GM23338 (cell line): Measurements from ENCODE around the gene RABGAP1L.

Source experiments
- CREB1 ChIP-seq: fragments of 250-450 bp; sonication (Bioruptor Pico); IDR thresholded peaks from 2 replicates; pipeline ENCODE4 v1.5.0; 2020; ENCODE audit warnings: low read depth, mild to moderate bottlenecking, moderate library complexity
- ETS1 ChIP-seq: IDR thresholded peaks from 2 replicates; pipeline ENCODE4 v1.6.1; 2016; ENCODE audit warnings: antibody characterized with exemption
- EZH2 ChIP-seq: fragments of 200-600 bp; sonication (generic); IDR thresholded peaks from one replicate; pipeline ENCODE4 v1.8.0; 2017; ENCODE audit warnings: antibody characterized with exemption, mild to moderate bottlenecking, low read depth; ENCODE audit not compliant: unreplicated experiment
- EZH2phosphoT487 ChIP-seq: fragments of 200-600 bp; sonication (generic); IDR thresholded peaks from one replicate; pipeline ENCODE4 v1.8.1; 2018; ENCODE audit warnings: antibody characterized with exemption; ENCODE audit not compliant: unreplicated experiment
- JUNB ChIP-seq: IDR thresholded peaks from one replicate; pipeline ENCODE4 v1.6.1; 2016; ENCODE audit warnings: antibody characterized with exemption; ENCODE audit not compliant: unreplicated experiment
- NANOG ChIP-seq: IDR thresholded peaks from 2 replicates; pipeline ENCODE4 v1.6.1; 2016; ENCODE audit warnings: antibody characterized with exemption, borderline replicate concordance
- POLR2AphosphoS5 ChIP-seq: IDR thresholded peaks from 2 replicates; pipeline ENCODE4 v1.6.1; 2016; ENCODE audit warnings: antibody characterized with exemption, low read depth
- STAT1 ChIP-seq: IDR thresholded peaks from one replicate; pipeline ENCODE4 v1.6.1; 2016; ENCODE audit warnings: antibody characterized with exemption; ENCODE audit not compliant: unreplicated experiment
- ZNF114 ChIP-seq: fragments of 250-450 bp; sonication (Bioruptor Pico); IDR thresholded peaks from 2 replicates; pipeline ENCODE4 v1.5.0; 2020; ENCODE audit warnings: mild to moderate bottlenecking, moderate library complexity
- ZNF331 ChIP-seq: fragments of 250-450 bp; sonication (Bioruptor Pico); IDR thresholded peaks from 2 replicates; pipeline ENCODE4 v1.5.0; 2020; ENCODE audit warnings: low read depth, mild to moderate bottlenecking, moderate library complexity
- TF ChIP-seq, protein P1 (sequence below): IDR thresholded peaks from one replicate; pipeline ENCODE4 v1.6.1; 2018; ENCODE audit warnings: antibody characterized with exemption; ENCODE audit not compliant: unreplicated experiment
- TF ChIP-seq, protein P2 (sequence below), 2 experiments: fragments of 200-600 bp in 1 of 2; sonication (generic) in 1 of 2; conservative IDR thresholded peaks; 2 replicates each; pipeline versions ENCODE4 v1.5.1 to v1.6.1; 2016 to 2017; ENCODE audit warnings: antibody characterized with exemption in 2 of 2, low read depth in 2 of 2, mild to moderate bottlenecking in 2 of 2, moderate library complexity in 1 of 2

- TF ChIP-seq, protein P1, sequence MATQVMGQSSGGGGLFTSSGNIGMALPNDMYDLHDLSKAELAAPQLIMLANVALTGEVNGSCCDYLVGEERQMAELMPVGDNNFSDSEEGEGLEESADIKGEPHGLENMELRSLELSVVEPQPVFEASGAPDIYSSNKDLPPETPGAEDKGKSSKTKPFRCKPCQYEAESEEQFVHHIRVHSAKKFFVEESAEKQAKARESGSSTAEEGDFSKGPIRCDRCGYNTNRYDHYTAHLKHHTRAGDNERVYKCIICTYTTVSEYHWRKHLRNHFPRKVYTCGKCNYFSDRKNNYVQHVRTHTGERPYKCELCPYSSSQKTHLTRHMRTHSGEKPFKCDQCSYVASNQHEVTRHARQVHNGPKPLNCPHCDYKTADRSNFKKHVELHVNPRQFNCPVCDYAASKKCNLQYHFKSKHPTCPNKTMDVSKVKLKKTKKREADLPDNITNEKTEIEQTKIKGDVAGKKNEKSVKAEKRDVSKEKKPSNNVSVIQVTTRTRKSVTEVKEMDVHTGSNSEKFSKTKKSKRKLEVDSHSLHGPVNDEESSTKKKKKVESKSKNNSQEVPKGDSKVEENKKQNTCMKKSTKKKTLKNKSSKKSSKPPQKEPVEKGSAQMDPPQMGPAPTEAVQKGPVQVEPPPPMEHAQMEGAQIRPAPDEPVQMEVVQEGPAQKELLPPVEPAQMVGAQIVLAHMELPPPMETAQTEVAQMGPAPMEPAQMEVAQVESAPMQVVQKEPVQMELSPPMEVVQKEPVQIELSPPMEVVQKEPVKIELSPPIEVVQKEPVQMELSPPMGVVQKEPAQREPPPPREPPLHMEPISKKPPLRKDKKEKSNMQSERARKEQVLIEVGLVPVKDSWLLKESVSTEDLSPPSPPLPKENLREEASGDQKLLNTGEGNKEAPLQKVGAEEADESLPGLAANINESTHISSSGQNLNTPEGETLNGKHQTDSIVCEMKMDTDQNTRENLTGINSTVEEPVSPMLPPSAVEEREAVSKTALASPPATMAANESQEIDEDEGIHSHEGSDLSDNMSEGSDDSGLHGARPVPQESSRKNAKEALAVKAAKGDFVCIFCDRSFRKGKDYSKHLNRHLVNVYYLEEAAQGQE: no peak
- TF ChIP-seq POLR2AphosphoS5 (no peak), CREB1 (CRISPR knock-in tag) (no peak), EZH2 (no peak), ZNF331 (CRISPR knock-in tag) (no peak), NANOG (no peak), EZH2phosphoT487 (no peak), JUNB (no peak), ETS1 (no peak), ZNF114 (CRISPR knock-in tag) (no peak), STAT1 (no peak)
- TF ChIP-seq, protein P2, sequence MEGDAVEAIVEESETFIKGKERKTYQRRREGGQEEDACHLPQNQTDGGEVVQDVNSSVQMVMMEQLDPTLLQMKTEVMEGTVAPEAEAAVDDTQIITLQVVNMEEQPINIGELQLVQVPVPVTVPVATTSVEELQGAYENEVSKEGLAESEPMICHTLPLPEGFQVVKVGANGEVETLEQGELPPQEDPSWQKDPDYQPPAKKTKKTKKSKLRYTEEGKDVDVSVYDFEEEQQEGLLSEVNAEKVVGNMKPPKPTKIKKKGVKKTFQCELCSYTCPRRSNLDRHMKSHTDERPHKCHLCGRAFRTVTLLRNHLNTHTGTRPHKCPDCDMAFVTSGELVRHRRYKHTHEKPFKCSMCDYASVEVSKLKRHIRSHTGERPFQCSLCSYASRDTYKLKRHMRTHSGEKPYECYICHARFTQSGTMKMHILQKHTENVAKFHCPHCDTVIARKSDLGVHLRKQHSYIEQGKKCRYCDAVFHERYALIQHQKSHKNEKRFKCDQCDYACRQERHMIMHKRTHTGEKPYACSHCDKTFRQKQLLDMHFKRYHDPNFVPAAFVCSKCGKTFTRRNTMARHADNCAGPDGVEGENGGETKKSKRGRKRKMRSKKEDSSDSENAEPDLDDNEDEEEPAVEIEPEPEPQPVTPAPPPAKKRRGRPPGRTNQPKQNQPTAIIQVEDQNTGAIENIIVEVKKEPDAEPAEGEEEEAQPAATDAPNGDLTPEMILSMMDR (conservative IDR thresholded peaks at IDR 0.05; ENCODE audit: low read depth in 2 of 2): no peak
Observed at GRCh38 chr1:174828264-174828663, 668.9 kb downstream of the RABGAP1L start.
